Small intestine (tissue), 7 donors: ENCODE data around the gene HYOU1. TPM values are rescaled to one million over a fixed set of nuclear protein-coding genes. Genes with fewer than 3 reads are reported as not detected.

Experiments
- DNase-seq, 2 donors: peaks; one replicate each; pipeline versions ENCODE4 v3.0.0 to v3.0.0-alpha.2; 2013
- FAIRE-seq: peaks from 2 replicates; lab custom pipeline; 2012; peaks lifted over from hg19 to GRCh38; lab: Jason Lieb, UNC
- H3K27ac ChIP-seq, 3 donors: one replicate each; pipeline ENCODE4 v1.5.1; 2013; ENCODE audit warnings: low read length in 2 of 3, mild to moderate bottlenecking in 2 of 3, control low read depth in 1 of 3, inconsistent platforms in 1 of 3, low read depth in 1 of 3, moderate library complexity in 1 of 3
- H3K27me3 ChIP-seq, 3 donors: one replicate each; pipeline ENCODE4 v1.6.1; 2013; ENCODE audit warnings: low read length in 3 of 3, inconsistent platforms in 1 of 3; ENCODE audit not compliant: control insufficient read depth in 3 of 3, insufficient read depth in 3 of 3
- H3K36me3 ChIP-seq, 3 donors: one replicate each; pipeline ENCODE4 v1.6.1; 2013; ENCODE audit warnings: low read length in 3 of 3, inconsistent platforms in 1 of 3, low read depth in 1 of 3, mild to moderate bottlenecking in 1 of 3, moderate library complexity in 1 of 3; ENCODE audit not compliant: control insufficient read depth in 3 of 3, insufficient read depth in 2 of 3
- H3K4me1 ChIP-seq, 3 donors: one replicate each; pipeline ENCODE4 v1.6.1; 2013; ENCODE audit warnings: low read length in 2 of 3, inconsistent platforms in 1 of 3, low read depth in 1 of 3, mild to moderate bottlenecking in 1 of 3, moderate library complexity in 1 of 3; ENCODE audit not compliant: control insufficient read depth in 3 of 3, insufficient read depth in 2 of 3
- H3K4me3 ChIP-seq, 3 donors: one replicate each; pipeline ENCODE4 v1.5.1; 2013; ENCODE audit warnings: low read length in 3 of 3, control low read depth in 1 of 3, inconsistent platforms in 1 of 3, low read depth in 1 of 3, mild to moderate bottlenecking in 1 of 3, moderate library complexity in 1 of 3
- H3K9me3 ChIP-seq, 2 donors: one replicate each; pipeline ENCODE4 v1.6.1; 2013; ENCODE audit warnings: low read depth in 1 of 2, low read length in 1 of 2; ENCODE audit not compliant: control insufficient read depth in 2 of 2, insufficient read depth in 1 of 2
- WGBS, 3 donors: extraction: QIAGEN DNeasy Blood & Tissue Kit; methylation state at CpG; one replicate each; pipeline ENCODE4 v1.1.7; 2013; 5-methylcytosine and 5-hydroxymethylcytosine counted together
- polyA plus RNA-seq, 4 donors: library from polyadenylated mRNA; stranded (reverse) in 3 of 4; unstranded in 1 of 4; fragments of 200-250 nt in 3 of 4; fragments of 120-200 nt in 1 of 4; gene quantifications; one replicate each; pipeline versions ENCODE4 v1.2.1 to v1.2.3, GENCODE V29; 2013
- donor health status: healthy with polysubstance abuse.
- donor health status: control.
- donor health status: control.
- donor health status: Bipolar disorder and iron deficiency.
- donor health status: healthy.

HYOU1 gene
- polyA plus RNA-seq, 4 donors = 17.4 to 127 (median 53.3) TPM

GRCh38 chr11:119089319-119089718, 32.3 kb upstream of the HYOU1 start:
- no peak overlapping the region for H3K27ac ChIP-seq
- 77 to 100% (median 100%) methylated on average over 1 of the region's 1 CpG for WGBS, 3 donors
- H3K4me3 ChIP-seq = no peak overlapping the region
- FAIRE-seq (no peak), DNase-seq (no peak)
- H3K36me3 ChIP-seq = peaks cover 0 to 51% (median 3%) of the 10 kb centered on the region in 3 donors
- no peaks in the 10 kb centered on the region for H3K9me3 ChIP-seq
- H3K27me3 ChIP-seq = no peaks in the 10 kb centered on the region
- peaks cover 2 to 35% (median 4%) of the 10 kb centered on the region in 3 donors for H3K4me1 ChIP-seq

- WGBS, 3 donors = 95 to 97% (median 97%) methylated on average over 9 of the region's 9 CpGs
- H3K36me3 ChIP-seq = peaks cover 0 to 53% (median 3%) of the 10 kb centered on the region in 3 donors
- no peaks in the 10 kb centered on the region for H3K9me3 ChIP-seq
- DNase-seq (no peak), FAIRE-seq (no peak)
- no peak overlapping the region for H3K4me3 ChIP-seq
- H3K27me3 ChIP-seq = no peaks in the 10 kb centered on the region
- no peak overlapping the region for H3K27ac ChIP-seq
- H3K4me1 ChIP-seq = peaks cover 2 to 35% (median 3%) of the 10 kb centered on the region in 3 donors
Observed at GRCh38 chr11:119088406-119088805, 31.4 kb upstream of the HYOU1 start.

GRCh38 chr11:119087747-119088241, 30.8 kb upstream of the HYOU1 start:
- 90 to 93% (median 92%) methylated on average over 2 of the region's 2 CpGs for WGBS, 3 donors
- peaks cover 0 to 50% (median 3%) of the 10 kb centered on the region in 3 donors for H3K36me3 ChIP-seq
- H3K4me3 ChIP-seq = no peak overlapping the region
- H3K4me1 ChIP-seq = peaks cover 0 to 29% (median 3%) of the 10 kb centered on the region in 3 donors
- DNase-seq (no peak), FAIRE-seq (no peak)
- no peaks in the 10 kb centered on the region for H3K9me3 ChIP-seq
- H3K27ac ChIP-seq = no peak overlapping the region
- no peaks in the 10 kb centered on the region for H3K27me3 ChIP-seq

DNA sequence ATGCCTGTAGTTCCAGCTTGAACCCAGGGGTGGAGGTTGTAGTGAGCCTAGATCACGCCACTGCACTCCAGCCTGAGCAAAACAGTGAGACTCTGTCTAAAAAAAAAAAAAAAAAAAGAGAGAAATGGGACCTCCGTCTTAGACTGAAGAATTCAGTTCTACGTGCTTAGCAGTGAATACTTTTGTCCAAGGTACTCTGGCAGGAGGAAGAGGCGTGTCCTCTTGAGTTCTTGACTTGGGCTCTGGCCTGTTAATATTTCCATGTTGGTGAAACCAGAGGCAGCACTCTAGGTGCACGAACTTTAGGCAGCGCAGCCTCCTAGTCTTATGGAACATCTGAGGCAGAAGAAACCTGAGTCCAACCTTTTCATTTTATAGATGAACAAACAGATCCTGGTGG, 30.1 kb upstream of the HYOU1 start:
- peaks cover 0 to 23% (median 3%) of the 10 kb centered on the region in 3 donors for H3K4me1 ChIP-seq
- DNase-seq (no peak), FAIRE-seq (no peak)
- H3K36me3 ChIP-seq = peaks cover 0 to 48% (median 3%) of the 10 kb centered on the region in 3 donors
- no peaks in the 10 kb centered on the region for H3K9me3 ChIP-seq
- 75 to 87% (median 84%) methylated on average over 6 of the region's 6 CpGs for WGBS, 3 donors
- H3K4me3 ChIP-seq = no peak overlapping the region
- H3K27me3 ChIP-seq = no peaks in the 10 kb centered on the region
- H3K27ac ChIP-seq = no peak overlapping the region

DNA sequence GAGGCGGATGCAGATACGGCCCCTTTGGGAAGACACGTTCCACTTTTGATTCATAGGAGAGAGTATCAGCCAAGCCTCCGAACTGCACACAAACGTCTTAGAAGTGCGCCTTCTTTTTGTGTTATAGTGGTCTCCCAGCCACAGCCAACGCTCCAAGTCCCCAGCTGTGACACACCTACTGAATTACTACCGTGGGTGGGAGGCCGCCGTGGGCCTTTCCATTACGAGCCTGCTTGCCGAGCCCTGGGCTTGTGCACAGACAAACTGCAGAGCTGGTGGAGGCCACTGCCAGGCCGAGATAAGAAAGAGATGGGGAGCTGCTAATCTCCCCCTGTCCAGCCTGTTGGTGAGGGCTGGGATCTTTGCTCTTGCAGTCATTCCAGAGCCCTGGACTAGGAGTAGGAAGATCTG, 28.4 kb upstream of the HYOU1 start:
- peaks cover 3 to 33% (median 3%) of the 10 kb centered on the region in 3 donors for H3K4me1 ChIP-seq

GRCh38 chr11:119084663-119085436, 27.8 kb upstream of the HYOU1 start, which contains the start of gene HMBS:
HMBS (plus strand) TSS chr11:119084881; CDS start chr11:119085034, 153 bp downstream.
- Histone ChIP-seq H3K27me3 (no peaks in the 10 kb centered on the region), H3K4me3 (peak within 1 kb of the TSS; percentile 60 to 73 (median 70)), H3K4me1 (peaks cover 3 to 39% (median 3%) of the 10 kb centered on the region in 3 donors), H3K36me3 (peaks cover 5 to 58% (median 13%) of the 10 kb centered on the region in 3 donors), H3K9me3 (no peaks in the 10 kb centered on the region), H3K27ac (peak within 1 kb of the TSS; percentile 38 to 92 (median 91))
- peak; percentile 97 to 98 for DNase-seq
- WGBS, 3 donors = 0% methylated on average over 43 to 45 of the region's 45 CpGs
- no peak for FAIRE-seq

More for the DNA sequence above, 28.4 kb upstream of the HYOU1 start:
- WGBS, 3 donors = 1% methylated on average over 13 of the region's 13 CpGs
- H3K27me3 ChIP-seq = no peaks in the 10 kb centered on the region
- peaks cover 5 to 56% (median 13%) of the 10 kb centered on the region in 3 donors for H3K36me3 ChIP-seq
- FAIRE-seq (no peak), DNase-seq (no peak)
- peak overlapping the region; percentile 37 to 92 (median 91) for H3K27ac ChIP-seq
- H3K9me3 ChIP-seq = no peaks in the 10 kb centered on the region
- H3K4me3 ChIP-seq = peak overlapping the region; percentile 60 to 73 (median 70)

- no peak overlapping the region for H3K4me3 ChIP-seq
- 59 to 71% (median 70%) methylated on average over 7 of the region's 7 CpGs for WGBS, 3 donors
- H3K4me1 ChIP-seq = peaks cover 3 to 60% (median 12%) of the 10 kb centered on the region in 3 donors
- peak overlapping the region; percentile 24 to 69 (median 60) for H3K27ac ChIP-seq
- no peak for FAIRE-seq
- no peaks in the 10 kb centered on the region for H3K9me3 ChIP-seq
- H3K36me3 ChIP-seq = peaks cover 15 to 68% (median 19%) of the 10 kb centered on the region in 3 donors
- H3K27me3 ChIP-seq = no peaks in the 10 kb centered on the region
- DNase-seq = no peak
Observed at GRCh38 chr11:119081682-119082260, 24.8 kb upstream of the HYOU1 start.

DNA sequence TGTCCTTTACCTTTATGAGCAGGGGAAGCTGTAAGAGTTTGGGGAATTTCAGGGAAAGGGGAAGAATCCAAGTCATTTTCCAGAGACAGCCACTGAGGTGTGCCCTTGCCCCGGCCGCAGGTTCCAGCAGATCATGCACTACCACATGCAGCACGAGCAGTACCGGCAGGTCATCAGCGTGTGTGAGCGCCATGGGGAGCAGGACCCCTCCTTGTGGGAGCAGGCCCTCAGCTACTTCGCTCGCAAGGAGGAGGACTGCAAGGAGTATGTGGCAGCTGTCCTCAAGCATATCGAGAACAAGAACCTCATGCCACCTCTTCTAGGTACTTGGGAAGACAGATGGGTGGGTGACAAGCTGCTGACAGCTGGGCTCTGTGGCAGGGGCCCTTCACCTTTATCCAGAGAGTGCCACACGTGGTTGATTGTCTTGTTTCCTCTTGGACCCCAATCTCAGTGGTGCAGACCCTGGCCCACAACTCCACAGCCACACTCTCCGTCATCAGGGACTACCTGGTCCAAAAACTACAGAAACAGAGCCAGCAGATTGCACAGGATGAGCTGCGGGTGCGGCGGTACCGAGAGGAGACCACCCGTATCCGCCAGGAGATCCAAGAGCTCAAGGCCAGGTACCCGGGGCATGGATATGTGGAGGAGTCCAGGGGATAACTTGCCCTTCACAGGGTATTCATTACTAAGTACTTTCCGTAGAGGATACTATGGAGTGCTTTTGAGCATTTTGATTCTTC, 21.8 kb upstream of the HYOU1 start:
- Histone ChIP-seq H3K27ac (peak overlapping the region in 2 of 3 donors; percentile 79 to 81), H3K36me3 (peaks cover 17 to 89% (median 23%) of the 10 kb centered on the region in 3 donors), H3K4me1 (peaks cover 0 to 52% (median 13%) of the 10 kb centered on the region in 3 donors), H3K27me3 (no peaks in the 10 kb centered on the region), H3K9me3 (no peaks in the 10 kb centered on the region), H3K4me3 (no peak overlapping the region)
- no peak for FAIRE-seq
- 93 to 94% (median 94%) methylated on average over 19 of the region's 19 CpGs for WGBS, 3 donors
- no peak for DNase-seq
